Fibroblast of lung (primary cell): ENCODE measurements around the gene MCTP1. TPM values are rescaled to one million over a fixed set of nuclear protein-coding genes. Genes with fewer than 3 reads are reported as not detected.

ENCODE experiments used
- DNase-seq, 2 donors: peaks; one replicate each; pipeline versions ENCODE4 v3.0.0 to v3.0.0-alpha.2; 2010; ENCODE audit warnings: low read depth in 2 of 2
- H2AFZ ChIP-seq: 2 replicates; pipeline ENCODE4 v1.5.1; 2012; ENCODE audit warnings: low read length, control low read depth, inconsistent platforms
- H3K27ac ChIP-seq: 2 replicates; pipeline ENCODE4 v1.5.1; 2011; ENCODE audit warnings: low read length, control low read depth; ENCODE audit not compliant: insufficient read depth
- H3K27me3 ChIP-seq: 2 replicates; pipeline ENCODE4 v1.5.1; 2011; ENCODE audit warnings: mild to moderate bottlenecking, low read length; ENCODE audit not compliant: control insufficient read depth, insufficient read depth
- H3K36me3 ChIP-seq: 2 replicates; pipeline ENCODE4 v1.5.1; 2011; ENCODE audit warnings: low read length; ENCODE audit not compliant: control insufficient read depth, insufficient read depth
- H3K4me1 ChIP-seq: 2 replicates; pipeline ENCODE4 v1.5.1; 2011; ENCODE audit warnings: low read length; ENCODE audit not compliant: control insufficient read depth, insufficient read depth; ENCODE audit errors: extremely low read depth
- H3K4me2 ChIP-seq: 2 replicates; pipeline ENCODE4 v1.5.1; 2011; ENCODE audit warnings: low read length, control low read depth; ENCODE audit not compliant: insufficient read depth; ENCODE audit errors: extremely low read depth
- H3K4me3 ChIP-seq, 4 experiments: fragments of 200-600 bp in 1 of 4; sonication (generic) in 1 of 4; replicated peaks in 1 of 4; 2 replicates each; pipeline ENCODE4 v1.5.1; 2011 to 2016; ENCODE audit warnings: low read length in 4 of 4, low read depth in 3 of 4, mild to moderate bottlenecking in 3 of 4, control low read depth in 2 of 4, inconsistent platforms in 1 of 4, mixed read lengths in 1 of 4; ENCODE audit not compliant: insufficient read depth in 1 of 4; ENCODE audit errors: control extremely low read depth in 1 of 4
- H3K79me2 ChIP-seq: 2 replicates; pipeline ENCODE4 v1.5.1; 2012; ENCODE audit warnings: mild to moderate bottlenecking, low read length, inconsistent platforms; ENCODE audit not compliant: control insufficient read depth, insufficient read depth
- H3K9ac ChIP-seq: 2 replicates; pipeline ENCODE4 v1.5.1; 2011; ENCODE audit warnings: mild to moderate bottlenecking, low read length, control low read depth; ENCODE audit not compliant: insufficient read depth
- H3K9me3 ChIP-seq: 2 replicates; pipeline ENCODE4 v1.5.1; 2012; ENCODE audit warnings: low read depth, low read length; ENCODE audit not compliant: control insufficient read depth, insufficient read depth
- H4K20me1 ChIP-seq: 2 replicates; pipeline ENCODE4 v1.5.1; 2011; ENCODE audit warnings: low read length; ENCODE audit not compliant: control insufficient read depth, insufficient read depth; ENCODE audit errors: extremely low read depth
- EZH2 ChIP-seq: IDR thresholded peaks from 2 replicates; pipeline ENCODE4 v1.5.1; 2012; ENCODE audit warnings: low read length, control low read depth, mild to moderate bottlenecking; ENCODE audit errors: missing control alignments
- polyA plus RNA-seq, 2 donors: library from polyadenylated mRNA; depleted of rRNA in 1 of 2; stranded (reverse) in 1 of 2; unstranded in 1 of 2; fragments of >200 nt; gene quantifications; 2 replicates each; pipeline ENCODE4 v1.2.1, GENCODE V29; 2011 to 2012; ENCODE audit warnings: missing spikeins in 1 of 2
- total RNA-seq: library from RNA; depleted of rRNA; stranded (reverse); fragments of >200 nt; gene quantifications from 2 replicates; pipeline ENCODE4 v1.2.1, GENCODE V29; 2014
- TF ChIP-seq, protein P1 (sequence below), 2 donors: IDR thresholded peaks in 1 of 2; conservative IDR thresholded peaks in 1 of 2; 1 replicate in 1 of 2; 2 replicates in 1 of 2; pipeline ENCODE4 v1.5.1; 2011 to 2012; ENCODE audit warnings: low read length in 2 of 2, control low read depth in 1 of 2, inconsistent platforms in 1 of 2, low read depth in 1 of 2, mild to moderate bottlenecking in 1 of 2

Gene MCTP1
- total and polyA plus RNA-seq, 2 donors (not counting 1 experiment from before 2014, with no cell fraction given): 0.78 to 7.9 TPM

GRCh38 chr5:95251185-95251584, 33.7 kb downstream of the MCTP1 start:
- H3K36me3 ChIP-seq: no peaks in the 10 kb centered on the region
- H3K4me1 ChIP-seq: no peaks in the 10 kb centered on the region
- no peaks in the 10 kb centered on the region for H3K9me3 ChIP-seq
- no peak overlapping the region for H2AFZ ChIP-seq
- H3K9ac ChIP-seq: no peak overlapping the region
- TF ChIP-seq EZH2: no peak
- TF ChIP-seq, protein P1, sequence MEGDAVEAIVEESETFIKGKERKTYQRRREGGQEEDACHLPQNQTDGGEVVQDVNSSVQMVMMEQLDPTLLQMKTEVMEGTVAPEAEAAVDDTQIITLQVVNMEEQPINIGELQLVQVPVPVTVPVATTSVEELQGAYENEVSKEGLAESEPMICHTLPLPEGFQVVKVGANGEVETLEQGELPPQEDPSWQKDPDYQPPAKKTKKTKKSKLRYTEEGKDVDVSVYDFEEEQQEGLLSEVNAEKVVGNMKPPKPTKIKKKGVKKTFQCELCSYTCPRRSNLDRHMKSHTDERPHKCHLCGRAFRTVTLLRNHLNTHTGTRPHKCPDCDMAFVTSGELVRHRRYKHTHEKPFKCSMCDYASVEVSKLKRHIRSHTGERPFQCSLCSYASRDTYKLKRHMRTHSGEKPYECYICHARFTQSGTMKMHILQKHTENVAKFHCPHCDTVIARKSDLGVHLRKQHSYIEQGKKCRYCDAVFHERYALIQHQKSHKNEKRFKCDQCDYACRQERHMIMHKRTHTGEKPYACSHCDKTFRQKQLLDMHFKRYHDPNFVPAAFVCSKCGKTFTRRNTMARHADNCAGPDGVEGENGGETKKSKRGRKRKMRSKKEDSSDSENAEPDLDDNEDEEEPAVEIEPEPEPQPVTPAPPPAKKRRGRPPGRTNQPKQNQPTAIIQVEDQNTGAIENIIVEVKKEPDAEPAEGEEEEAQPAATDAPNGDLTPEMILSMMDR (conservative IDR thresholded peaks at IDR 0.05 in 1 of 2, IDR thresholded peaks at IDR 0.05 in 1 of 2; ENCODE audit: low read depth in 1 of 2, low read length in 2 of 2): no peak
- H3K4me3 ChIP-seq: no peak overlapping the region
- no peak overlapping the region for H3K27ac ChIP-seq
- no peak overlapping the region for H3K4me2 ChIP-seq
- H3K79me2 ChIP-seq: no peaks in the 10 kb centered on the region
- no peaks in the 10 kb centered on the region for H3K27me3 ChIP-seq
- H4K20me1 ChIP-seq: no peaks in the 10 kb centered on the region
- DNase-seq: peak in 1 of 2 donors; percentile 3

DNA sequence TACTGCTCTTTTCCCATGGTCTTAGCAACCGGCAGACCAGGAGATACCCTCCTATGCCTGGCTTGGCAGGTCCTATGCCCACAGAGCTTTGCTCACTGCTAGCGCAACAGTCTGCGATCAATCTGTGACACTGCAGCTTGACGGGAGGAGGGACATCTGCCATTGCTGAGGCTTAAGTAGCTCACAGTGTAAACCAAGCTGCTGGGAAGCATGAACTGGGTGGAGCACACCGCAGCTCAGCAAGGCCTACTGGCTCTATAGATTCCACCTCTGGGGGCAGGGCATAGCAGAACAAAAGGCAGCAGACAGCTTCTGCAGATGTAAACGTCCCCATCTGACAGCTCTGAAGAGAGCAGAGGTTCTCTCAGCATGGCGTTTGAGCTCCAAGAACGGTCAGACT, 40.4 kb downstream of the MCTP1 start:
- Histone ChIP-seq H3K27ac (no peak overlapping the region), H3K9ac (no peak overlapping the region), H3K27me3 (no peaks in the 10 kb centered on the region)

GRCh38 chr5:95241635-95242034, 43.3 kb downstream of the MCTP1 start:
- TF ChIP-seq EZH2: no peak
- TF ChIP-seq, protein P1 (conservative IDR thresholded peaks at IDR 0.05 in 1 of 2, IDR thresholded peaks at IDR 0.05 in 1 of 2; ENCODE audit: low read depth in 1 of 2, low read length in 2 of 2): no peak
- Histone ChIP-seq H3K79me2 (no peaks in the 10 kb centered on the region), H4K20me1 (no peaks in the 10 kb centered on the region), H3K9me3 (no peaks in the 10 kb centered on the region), H3K4me1 (no peaks in the 10 kb centered on the region), H3K4me3 (no peak overlapping the region), H2AFZ (no peak overlapping the region), H3K9ac (no peak overlapping the region), H3K27ac (no peak overlapping the region), H3K27me3 (no peaks in the 10 kb centered on the region), H3K4me2 (no peak overlapping the region), H3K36me3 (no peaks in the 10 kb centered on the region)
- peak in 1 of 2 donors; percentile 19 for DNase-seq

More for the DNA sequence above, 40.4 kb downstream of the MCTP1 start:
- TF ChIP-seq, protein P1 (conservative IDR thresholded peaks at IDR 0.05 in 1 of 2, IDR thresholded peaks at IDR 0.05 in 1 of 2; ENCODE audit: low read depth in 1 of 2, low read length in 2 of 2): no peak
- TF ChIP-seq EZH2: no peak
- no peaks in the 10 kb centered on the region for H3K79me2 ChIP-seq
- H3K36me3 ChIP-seq: no peaks in the 10 kb centered on the region
- H4K20me1 ChIP-seq: no peaks in the 10 kb centered on the region
- no peak overlapping the region for H3K4me3 ChIP-seq
- H3K4me2 ChIP-seq: no peak overlapping the region
- H3K9me3 ChIP-seq: no peaks in the 10 kb centered on the region
- no peak for DNase-seq
- no peak overlapping the region for H2AFZ ChIP-seq
- H3K4me1 ChIP-seq: no peaks in the 10 kb centered on the region
